PC-3 (cell line): Measurements from ENCODE around the gene SP3.

Experiments
- EZH2 ChIP-seq: fragments of 300-600 bp; sonication (generic); IDR thresholded peaks from one replicate; pipeline ENCODE4 v1.6.1; 2017; ENCODE audit warnings: antibody characterized with exemption, mild to moderate bottlenecking, low read length; ENCODE audit not compliant: unreplicated experiment
- EZH2phosphoT487 ChIP-seq: fragments of 300-600 bp; sonication (generic); IDR thresholded peaks from 2 replicates; pipeline ENCODE4 v1.6.1; 2018; ENCODE audit warnings: mild to moderate bottlenecking, antibody characterized with exemption, low read length, borderline replicate concordance
- TF ChIP-seq, protein P1 (sequence below): fragments of 300-600 bp; sonication (generic); conservative IDR thresholded peaks from 2 replicates; pipeline ENCODE4 v1.5.1; 2017; ENCODE audit warnings: antibody characterized with exemption, low read depth, mild to moderate bottlenecking, low read length

DNA sequence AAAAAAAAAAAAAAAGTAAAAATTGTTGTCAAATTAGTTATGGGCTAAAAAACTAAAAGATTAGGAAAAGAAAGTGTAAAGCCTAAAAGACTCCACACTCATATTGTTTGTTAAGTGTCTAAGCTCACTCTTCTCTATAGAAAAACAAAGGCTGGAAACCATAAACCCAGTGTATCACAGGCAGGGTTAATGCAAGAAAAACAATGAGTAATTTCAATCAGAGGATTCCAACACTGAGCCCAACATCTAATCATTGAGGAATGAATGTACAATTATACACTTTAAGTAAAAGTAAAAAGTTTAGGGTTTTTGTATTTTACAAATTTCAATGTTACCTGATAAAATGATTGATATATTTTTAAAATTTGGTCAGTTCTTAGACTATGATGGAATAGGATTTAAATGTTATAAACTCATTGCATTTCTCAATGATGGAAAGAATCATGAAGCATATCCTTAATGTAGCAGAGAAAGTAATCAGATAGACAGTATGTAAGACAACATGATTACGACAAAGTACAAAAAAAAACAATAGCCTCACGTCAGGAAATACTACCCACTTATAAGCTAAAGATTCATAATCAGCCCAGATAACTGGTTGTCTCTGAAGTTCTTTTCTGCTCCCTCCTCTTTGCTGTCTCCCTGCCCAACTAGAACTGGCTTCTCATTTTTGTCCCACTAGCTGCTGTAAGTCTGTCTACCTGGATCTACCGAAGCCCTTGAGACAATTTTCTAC lies 44.5 kb upstream of the SP3 start:
- TF ChIP-seq, protein P1, sequence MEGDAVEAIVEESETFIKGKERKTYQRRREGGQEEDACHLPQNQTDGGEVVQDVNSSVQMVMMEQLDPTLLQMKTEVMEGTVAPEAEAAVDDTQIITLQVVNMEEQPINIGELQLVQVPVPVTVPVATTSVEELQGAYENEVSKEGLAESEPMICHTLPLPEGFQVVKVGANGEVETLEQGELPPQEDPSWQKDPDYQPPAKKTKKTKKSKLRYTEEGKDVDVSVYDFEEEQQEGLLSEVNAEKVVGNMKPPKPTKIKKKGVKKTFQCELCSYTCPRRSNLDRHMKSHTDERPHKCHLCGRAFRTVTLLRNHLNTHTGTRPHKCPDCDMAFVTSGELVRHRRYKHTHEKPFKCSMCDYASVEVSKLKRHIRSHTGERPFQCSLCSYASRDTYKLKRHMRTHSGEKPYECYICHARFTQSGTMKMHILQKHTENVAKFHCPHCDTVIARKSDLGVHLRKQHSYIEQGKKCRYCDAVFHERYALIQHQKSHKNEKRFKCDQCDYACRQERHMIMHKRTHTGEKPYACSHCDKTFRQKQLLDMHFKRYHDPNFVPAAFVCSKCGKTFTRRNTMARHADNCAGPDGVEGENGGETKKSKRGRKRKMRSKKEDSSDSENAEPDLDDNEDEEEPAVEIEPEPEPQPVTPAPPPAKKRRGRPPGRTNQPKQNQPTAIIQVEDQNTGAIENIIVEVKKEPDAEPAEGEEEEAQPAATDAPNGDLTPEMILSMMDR, result no peak
- TF ChIP-seq EZH2, result no peak
- no peak for TF ChIP-seq EZH2phosphoT487
